Astrocyte (in vitro differentiated cells and primary cell): Measurements from ENCODE around the gene NTM. TPM values are rescaled to one million over a fixed set of nuclear protein-coding genes. Genes with fewer than 3 reads are reported as not detected.

ENCODE experiments used
- DNase-seq: peaks from one replicate; pipeline ENCODE4 v3.0.0-alpha.2; 2010; ENCODE audit warnings: low read depth
- FAIRE-seq: peaks from 2 replicates; lab custom pipeline; 2011; peaks lifted over from hg19 to GRCh38; lab: Jason Lieb, UNC
- H2AFZ ChIP-seq: 2 replicates; pipeline ENCODE4 v1.6.0; 2012; ENCODE audit warnings: low read depth, low read length, inconsistent platforms
- H3K27ac ChIP-seq: 2 replicates; pipeline ENCODE4 v1.5.1; 2011; ENCODE audit warnings: low read depth, low read length, inconsistent platforms
- H3K27me3 ChIP-seq: 2 replicates; pipeline ENCODE4 v1.6.0; 2011; ENCODE audit warnings: low read length, inconsistent platforms; ENCODE audit not compliant: insufficient read depth
- H3K36me3 ChIP-seq: 2 replicates; pipeline ENCODE4 v1.5.1; 2011; ENCODE audit warnings: low read length, inconsistent platforms; ENCODE audit not compliant: insufficient read depth
- H3K4me1 ChIP-seq: 2 replicates; pipeline ENCODE4 v1.5.1; 2011; ENCODE audit warnings: low read length, inconsistent platforms; ENCODE audit not compliant: insufficient read depth
- H3K4me2 ChIP-seq: 2 replicates; pipeline ENCODE4 v1.6.0; 2012; ENCODE audit warnings: low read length, inconsistent platforms
- H3K4me3 ChIP-seq: 2 replicates; pipeline ENCODE4 v1.5.1; 2011; ENCODE audit warnings: low read depth, mild to moderate bottlenecking, low read length, inconsistent platforms; ENCODE audit not compliant: insufficient read depth
- H3K79me2 ChIP-seq: 2 replicates; pipeline ENCODE4 v1.6.0; 2012; ENCODE audit warnings: mild to moderate bottlenecking, low read length, inconsistent platforms; ENCODE audit not compliant: insufficient read depth
- H3K9ac ChIP-seq: 2 replicates; pipeline ENCODE4 v1.6.0; 2012; ENCODE audit warnings: mild to moderate bottlenecking, low read length, inconsistent platforms
- H3K9me3 ChIP-seq: 2 replicates; pipeline ENCODE4 v1.5.1; 2012; ENCODE audit warnings: low read depth, mild to moderate bottlenecking, low read length, inconsistent platforms; ENCODE audit not compliant: insufficient read depth
- H4K20me1 ChIP-seq: 2 replicates; pipeline ENCODE4 v1.6.0; 2012; ENCODE audit warnings: low read length, inconsistent platforms; ENCODE audit not compliant: insufficient read depth
- H3K27ac Mint-ChIP-seq: one replicate; pipeline ENCODE4 v1.8.0; 2021; ENCODE audit warnings: mild to moderate bottlenecking, mixed read lengths; ENCODE audit not compliant: unreplicated experiment
- H3K27me3 Mint-ChIP-seq: one replicate; pipeline ENCODE4 v1.8.0; 2021; ENCODE audit warnings: low read depth, mixed read lengths; ENCODE audit not compliant: unreplicated experiment
- H3K36me3 Mint-ChIP-seq: one replicate; pipeline ENCODE4 v1.8.0; 2021; ENCODE audit warnings: low read depth, mixed read lengths; ENCODE audit not compliant: unreplicated experiment
- H3K4me1 Mint-ChIP-seq: one replicate; pipeline ENCODE4 v1.8.0; 2021; ENCODE audit warnings: low read depth, mixed read lengths; ENCODE audit not compliant: unreplicated experiment
- H3K4me3 Mint-ChIP-seq: one replicate; pipeline ENCODE4 v1.8.0; 2021; ENCODE audit warnings: mild to moderate bottlenecking, moderate library complexity, mixed read lengths; ENCODE audit not compliant: unreplicated experiment
- H3K9me3 Mint-ChIP-seq: one replicate; pipeline ENCODE4 v1.8.0; 2021; ENCODE audit warnings: mild to moderate bottlenecking, mixed read lengths; ENCODE audit not compliant: unreplicated experiment
- EZH2 ChIP-seq: IDR thresholded peaks from 2 replicates; pipeline ENCODE4 v1.6.1; 2012; ENCODE audit warnings: mild to moderate bottlenecking, low read length, inconsistent platforms; ENCODE audit not compliant: insufficient read depth
- total RNA-seq: library from RNA; stranded (reverse); gene quantifications from 2 replicates; pipeline ENCODE4 v1.2.1, GENCODE V29; 2021
- TF ChIP-seq, protein P1 (sequence below): IDR thresholded peaks from 2 replicates; pipeline ENCODE4 v1.5.1; 2011; ENCODE audit warnings: low read depth, mild to moderate bottlenecking, inconsistent platforms, low read length, moderate library complexity; ENCODE audit not compliant: insufficient read depth

NTM gene
- total RNA-seq, 1 donor from 2014 or later: 98.2 TPM

DNA sequence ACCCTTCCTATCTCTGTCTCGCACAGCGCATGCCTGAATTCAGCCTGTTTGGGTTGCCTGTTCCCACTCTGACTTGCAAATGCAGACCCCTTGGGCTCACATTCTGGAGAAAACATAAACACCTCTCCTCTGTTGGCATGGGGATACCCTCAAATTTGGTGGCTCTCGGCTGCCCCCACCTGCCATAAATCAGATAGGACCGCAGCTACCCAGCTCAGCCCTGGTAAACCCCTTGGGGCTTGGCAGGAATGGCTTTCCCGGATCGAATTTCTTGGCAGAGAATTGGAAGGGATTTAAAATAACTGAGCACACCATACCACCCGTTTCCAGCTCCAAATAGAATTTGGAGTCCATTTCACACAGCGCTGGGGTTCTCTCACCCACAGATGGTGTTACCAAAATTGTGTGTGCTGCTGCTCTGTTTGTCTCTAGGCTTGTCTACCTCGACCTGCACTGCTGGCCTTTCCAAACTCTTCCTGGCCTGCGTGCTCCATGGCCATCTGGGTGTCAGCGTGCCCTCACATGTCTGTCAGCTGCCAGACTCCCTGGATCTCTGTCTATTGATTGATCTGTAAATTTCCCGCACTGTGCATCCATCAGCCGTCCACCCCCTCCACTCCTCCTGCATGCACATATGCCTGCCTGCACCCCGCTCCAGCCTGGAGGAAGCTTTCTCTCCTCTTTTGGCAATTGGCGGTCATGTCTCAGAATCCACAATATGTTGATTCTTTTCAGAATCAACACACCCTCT is 134.0 kb downstream of the NTM start:
- FAIRE-seq (no peak), DNase-seq (no peak)
- Histone ChIP-seq H3K9ac (no peak overlapping the region), H3K79me2 (no peaks in the 10 kb centered on the region), H3K27me3 (peaks cover 11% of the 10 kb centered on the region), H4K20me1 (no peaks in the 10 kb centered on the region), H3K27ac (no peak overlapping the region), H3K4me3 (no peak overlapping the region), H2AFZ (no peak overlapping the region), H3K36me3 (no peaks in the 10 kb centered on the region), H3K4me1 (no peaks in the 10 kb centered on the region), H3K9me3 (no peaks in the 10 kb centered on the region), H3K4me2 (no peak overlapping the region)
- peak overlapping the region; percentile 84 for H3K27ac Mint-ChIP-seq
- H3K36me3 Mint-ChIP-seq: no peaks in the 10 kb centered on the region
- H3K4me3 Mint-ChIP-seq: no peak overlapping the region
- TF ChIP-seq, protein P1, sequence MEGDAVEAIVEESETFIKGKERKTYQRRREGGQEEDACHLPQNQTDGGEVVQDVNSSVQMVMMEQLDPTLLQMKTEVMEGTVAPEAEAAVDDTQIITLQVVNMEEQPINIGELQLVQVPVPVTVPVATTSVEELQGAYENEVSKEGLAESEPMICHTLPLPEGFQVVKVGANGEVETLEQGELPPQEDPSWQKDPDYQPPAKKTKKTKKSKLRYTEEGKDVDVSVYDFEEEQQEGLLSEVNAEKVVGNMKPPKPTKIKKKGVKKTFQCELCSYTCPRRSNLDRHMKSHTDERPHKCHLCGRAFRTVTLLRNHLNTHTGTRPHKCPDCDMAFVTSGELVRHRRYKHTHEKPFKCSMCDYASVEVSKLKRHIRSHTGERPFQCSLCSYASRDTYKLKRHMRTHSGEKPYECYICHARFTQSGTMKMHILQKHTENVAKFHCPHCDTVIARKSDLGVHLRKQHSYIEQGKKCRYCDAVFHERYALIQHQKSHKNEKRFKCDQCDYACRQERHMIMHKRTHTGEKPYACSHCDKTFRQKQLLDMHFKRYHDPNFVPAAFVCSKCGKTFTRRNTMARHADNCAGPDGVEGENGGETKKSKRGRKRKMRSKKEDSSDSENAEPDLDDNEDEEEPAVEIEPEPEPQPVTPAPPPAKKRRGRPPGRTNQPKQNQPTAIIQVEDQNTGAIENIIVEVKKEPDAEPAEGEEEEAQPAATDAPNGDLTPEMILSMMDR: peak; percentile 15
- no peak for TF ChIP-seq EZH2
- H3K4me1 Mint-ChIP-seq: peaks cover 7% of the 10 kb centered on the region
- H3K9me3 Mint-ChIP-seq: peaks cover 12% of the 10 kb centered on the region
- peaks cover 50% of the 10 kb centered on the region for H3K27me3 Mint-ChIP-seq

DNA sequence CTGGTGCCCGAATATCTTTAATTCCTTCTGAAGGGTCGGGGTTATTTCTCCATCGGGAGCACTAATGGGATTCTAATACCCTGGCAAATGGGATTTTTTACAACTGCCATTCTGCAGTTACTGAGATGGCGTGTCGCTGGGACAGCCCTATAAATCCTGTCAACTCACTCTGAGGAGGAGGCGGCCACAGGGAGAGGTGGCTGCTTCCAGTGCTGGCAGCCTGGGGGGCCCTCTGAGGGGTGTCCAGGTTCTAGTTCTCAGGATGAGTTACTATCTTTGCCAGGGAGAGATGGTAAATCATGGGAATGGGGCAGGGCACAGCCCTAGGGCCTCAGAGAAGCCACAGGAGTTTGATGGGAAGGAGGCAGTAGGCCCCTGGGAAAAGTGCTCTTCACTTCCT is 135.9 kb downstream of the NTM start:
- no peak overlapping the region for H2AFZ ChIP-seq
- H3K9me3 ChIP-seq: no peaks in the 10 kb centered on the region
- H3K27me3 ChIP-seq: peaks cover 7% of the 10 kb centered on the region
- DNase-seq: no peak
- no peak overlapping the region for H3K27ac ChIP-seq
- no peaks in the 10 kb centered on the region for H4K20me1 ChIP-seq
- H3K4me3 ChIP-seq: no peak overlapping the region
- Mint-ChIP-seq H3K9me3 (peaks cover 6% of the 10 kb centered on the region), H3K4me1 (peaks cover 7% of the 10 kb centered on the region), H3K36me3 (no peaks in the 10 kb centered on the region), H3K4me3 (no peak overlapping the region), H3K27ac (no peak overlapping the region), H3K27me3 (peaks cover 55% of the 10 kb centered on the region)
- H3K4me1 ChIP-seq: no peaks in the 10 kb centered on the region
- no peak overlapping the region for H3K4me2 ChIP-seq
- H3K36me3 ChIP-seq: no peaks in the 10 kb centered on the region
- FAIRE-seq: no peak
- H3K79me2 ChIP-seq: no peaks in the 10 kb centered on the region
- no peak overlapping the region for H3K9ac ChIP-seq
- TF ChIP-seq, protein P1: no peak
- no peak for TF ChIP-seq EZH2

DNA sequence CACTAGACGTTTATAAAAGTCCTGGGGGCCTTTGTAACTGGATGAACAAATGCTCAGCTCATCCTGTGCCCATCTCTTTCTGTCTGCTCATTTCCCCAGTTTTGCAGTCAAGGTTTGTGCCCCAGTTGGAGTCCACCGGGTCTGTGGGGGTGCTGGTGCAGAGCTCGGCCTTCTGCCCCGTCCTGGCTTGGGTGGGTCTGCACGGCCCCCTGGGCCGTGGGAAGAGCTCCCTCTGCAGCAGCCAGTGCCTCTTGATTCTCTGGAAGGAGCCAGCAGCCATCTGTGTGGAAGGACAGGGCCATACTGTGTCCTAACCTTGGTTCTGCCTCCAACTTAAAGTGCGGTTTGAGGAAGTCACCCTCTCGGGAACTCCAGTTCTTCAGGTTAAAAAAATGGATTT is 140.2 kb downstream of the NTM start:
- H3K27ac ChIP-seq: no peak overlapping the region
- no peak for FAIRE-seq
- no peak for TF ChIP-seq EZH2
- TF ChIP-seq, protein P1: no peak

More for the DNA sequence above, 140.2 kb downstream of the NTM start:
- no peaks in the 10 kb centered on the region for H3K4me1 ChIP-seq
- Mint-ChIP-seq H3K36me3 (no peaks in the 10 kb centered on the region), H3K9me3 (no peaks in the 10 kb centered on the region), H3K27me3 (peaks cover 47% of the 10 kb centered on the region), H3K27ac (no peak overlapping the region), H3K4me3 (no peak overlapping the region), H3K4me1 (no peaks in the 10 kb centered on the region)
- no peaks in the 10 kb centered on the region for H3K9me3 ChIP-seq
- H3K79me2 ChIP-seq: no peaks in the 10 kb centered on the region
- no peak overlapping the region for H3K9ac ChIP-seq
- no peak for DNase-seq
- no peaks in the 10 kb centered on the region for H4K20me1 ChIP-seq
- no peaks in the 10 kb centered on the region for H3K27me3 ChIP-seq
- H3K4me2 ChIP-seq: no peak overlapping the region
- no peaks in the 10 kb centered on the region for H3K36me3 ChIP-seq
- no peak overlapping the region for H2AFZ ChIP-seq
- H3K4me3 ChIP-seq: no peak overlapping the region
